Stimulated activated CD8-positive, alpha-beta memory T cell treated with anti-CD3 and anti-CD28 coated beads, Interleukin-12 subunit alpha, Interleukin-12 subunit beta, amount 100 ng/mL, for 4 hours (primary cell): ENCODE measurements around the gene SALL3.
"Not testable (repeated sequence)": the region's sequence is repeated elsewhere in the genome, so short reads cannot be mapped to it uniquely, and the experiment has no call there.

Experiments used
- DNase-seq: peaks from one replicate; pipeline ENCODE4 v3.0.0-alpha.2; 2020; ENCODE audit warnings: low read depth

Gene SALL3

DNA sequence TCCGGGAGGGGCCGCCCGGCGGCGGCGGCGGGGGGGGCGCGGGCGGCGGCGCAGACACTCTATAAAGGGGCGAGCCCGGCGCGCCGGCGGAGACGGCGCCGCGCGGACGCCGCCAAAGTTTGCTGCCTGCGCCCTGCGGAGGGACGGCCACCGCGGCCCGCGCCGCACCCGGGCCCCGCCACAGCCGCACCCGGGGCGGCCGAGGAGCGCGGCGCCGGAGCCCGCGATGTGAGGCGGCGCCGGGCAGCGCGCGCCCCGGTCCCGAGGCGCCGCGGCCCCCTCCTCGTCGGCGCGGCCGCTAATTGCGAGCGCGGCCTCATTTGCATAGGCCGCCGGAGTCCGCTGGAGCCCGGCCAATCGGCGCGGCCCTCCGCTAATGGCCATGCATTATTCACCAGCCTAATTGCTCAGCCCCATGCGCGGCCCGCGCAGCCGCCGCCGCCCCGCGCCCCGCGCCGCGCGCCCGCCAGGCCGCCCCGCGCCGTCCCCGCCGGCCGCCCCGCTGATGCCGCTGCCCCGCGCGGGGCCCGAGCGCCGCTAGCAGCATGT is at the start of gene SALL3:
TSS of gene SALL3 (plus strand) at position 89 of the 549 bp plus-strand sequence. CDS start at position 546, 457 bp downstream.
- no peak for DNase-seq

DNA sequence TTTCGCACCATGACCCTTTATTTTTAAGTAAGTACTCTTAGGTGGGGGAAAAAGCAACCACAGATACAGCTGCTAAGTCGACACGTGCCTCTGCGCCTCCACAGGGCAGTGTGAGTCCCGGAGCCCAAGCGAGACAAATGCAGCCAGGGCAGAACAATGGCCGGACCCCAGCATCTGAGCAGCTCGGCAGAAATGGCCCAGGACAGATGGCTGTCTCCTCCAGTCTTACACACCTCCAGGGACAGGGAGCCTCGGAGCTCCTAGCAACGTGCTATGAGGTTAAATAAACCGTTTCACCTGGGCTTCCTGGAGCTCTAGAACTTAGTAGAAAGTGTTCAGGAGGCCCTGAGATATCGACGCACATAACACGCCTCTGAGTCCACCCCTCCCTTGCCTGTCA is 47.3 kb upstream of the SALL3 start:
- DNase-seq, result no peak

DNA sequence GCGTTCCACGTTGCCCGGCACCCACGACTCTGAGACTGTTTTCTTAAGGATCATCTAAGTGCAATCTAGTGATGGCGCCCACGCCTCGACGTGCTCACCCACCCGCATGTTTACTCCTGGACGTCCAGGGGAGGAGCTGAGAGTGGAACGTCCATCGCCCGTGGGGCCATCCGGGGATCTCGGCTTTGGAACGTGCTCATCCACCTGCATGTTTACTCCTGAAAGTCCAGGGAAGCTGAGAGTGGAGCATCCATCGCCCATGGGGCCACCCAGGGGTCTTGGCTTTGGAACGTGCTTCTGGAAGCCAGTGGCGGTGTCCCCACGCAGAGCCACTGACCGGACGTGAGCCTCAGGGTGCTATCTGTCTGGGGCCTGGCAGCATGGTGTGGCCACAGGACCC is 45.6 kb upstream of the SALL3 start:
- DNase-seq, result no peak

DNA sequence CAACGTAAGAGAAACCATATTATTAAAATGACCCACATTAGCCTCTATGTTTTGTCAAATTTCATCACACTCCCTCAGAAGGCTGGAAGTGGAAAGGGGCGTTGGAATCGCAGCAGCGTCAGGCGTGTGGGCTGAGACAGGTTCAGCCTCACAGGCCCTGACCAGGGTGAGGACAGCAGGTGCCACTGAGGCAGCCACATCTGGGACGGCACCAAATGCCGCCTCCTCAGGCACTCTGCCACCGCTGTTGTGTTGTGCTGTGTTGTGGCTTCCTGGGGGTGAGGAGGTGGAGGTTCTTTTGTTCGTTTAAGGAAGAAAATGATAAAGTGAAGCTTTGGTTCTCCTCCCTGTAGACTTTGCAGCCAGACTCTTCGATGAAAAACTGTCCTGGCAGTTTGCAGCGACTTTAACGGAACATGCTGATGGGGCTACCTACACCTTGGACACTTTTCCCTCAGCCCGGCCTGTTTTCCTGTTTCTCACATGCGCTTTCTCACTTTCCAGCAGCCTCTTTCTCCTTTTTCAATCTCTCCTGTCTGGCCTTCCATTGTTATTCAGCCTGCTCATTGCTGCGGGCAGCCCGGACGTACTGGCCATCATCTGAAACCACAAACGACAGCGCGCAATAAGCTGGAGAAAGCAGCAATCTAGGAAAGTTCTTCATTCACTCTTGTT is 44.9 kb upstream of the SALL3 start:
- no peak for DNase-seq

DNA sequence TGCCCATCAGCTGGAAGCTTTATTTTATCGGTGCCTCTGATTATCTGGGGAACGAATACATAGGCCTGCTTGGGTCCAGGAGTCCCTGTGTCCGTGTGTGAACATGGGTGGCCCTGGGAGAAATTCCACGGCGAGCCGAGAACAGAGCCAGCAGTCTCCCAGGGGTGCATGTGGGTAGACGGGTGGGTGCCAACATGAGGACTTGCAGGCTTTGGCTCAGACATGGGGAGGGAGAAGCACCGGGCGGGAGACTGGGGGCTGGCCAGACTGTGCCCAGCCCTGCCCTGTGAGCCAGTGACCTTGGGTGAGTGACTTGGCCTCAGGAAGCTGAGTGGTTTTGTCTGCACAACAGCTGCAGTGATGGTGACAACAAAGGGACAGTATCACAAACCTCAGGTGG is 44.2 kb upstream of the SALL3 start:
- no peak for DNase-seq

DNA sequence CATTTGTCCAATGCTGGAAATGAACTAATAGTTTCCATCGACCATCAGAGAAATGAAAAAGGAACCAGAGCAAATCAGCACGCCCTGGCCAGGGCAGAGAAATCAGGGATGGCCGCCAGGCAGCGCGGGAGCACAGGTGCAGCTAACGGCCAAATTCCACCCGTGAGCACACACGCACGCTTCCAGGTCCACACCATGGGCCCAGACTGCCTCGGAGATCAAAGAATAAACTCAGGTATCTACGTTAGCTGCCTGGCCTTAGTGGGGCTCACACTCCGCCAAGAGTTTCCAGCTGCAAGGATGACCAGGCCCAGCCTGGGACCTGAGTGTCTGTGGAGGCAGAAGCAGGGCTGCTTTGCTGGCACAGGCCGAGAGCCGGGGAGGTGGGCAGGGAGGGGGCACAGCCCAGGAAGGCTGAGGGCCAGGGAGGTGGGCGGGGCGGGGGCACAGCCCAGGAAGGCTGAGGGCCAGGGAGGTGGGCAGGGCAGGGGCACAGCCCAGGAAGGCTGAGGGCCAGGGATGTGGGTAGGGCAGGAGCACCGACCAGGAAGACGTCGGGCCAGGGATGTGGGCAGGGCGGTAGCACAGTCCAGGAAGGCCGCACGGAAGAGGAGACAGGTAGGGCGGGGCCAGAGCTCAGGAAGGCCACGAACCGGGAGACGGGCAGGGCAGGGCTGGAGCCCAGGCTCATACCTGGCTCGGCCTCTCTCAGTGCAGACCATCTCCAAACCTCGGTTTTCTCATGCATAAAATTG is 43.2 kb upstream of the SALL3 start:
- no peak for DNase-seq

DNA sequence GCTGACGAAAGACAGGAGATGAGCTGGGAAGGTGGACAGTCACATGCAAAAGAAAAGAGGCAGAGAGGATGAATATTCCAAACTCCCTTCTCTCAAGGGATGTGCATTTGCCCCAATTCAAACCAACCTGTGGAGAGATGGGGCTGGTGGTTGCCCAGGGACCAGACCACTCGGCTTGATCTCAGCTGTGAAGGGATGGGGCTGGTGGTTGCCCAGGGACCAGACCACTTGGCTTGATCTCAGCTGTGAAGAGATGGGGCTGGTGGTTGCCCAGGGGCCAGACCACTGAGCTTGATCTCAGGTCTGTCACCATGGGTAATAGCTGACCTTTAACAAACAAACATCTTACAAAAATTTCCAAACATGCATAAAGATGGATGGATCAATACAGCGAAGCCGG is 42.5 kb upstream of the SALL3 start:
- DNase-seq, result no peak

DNA sequence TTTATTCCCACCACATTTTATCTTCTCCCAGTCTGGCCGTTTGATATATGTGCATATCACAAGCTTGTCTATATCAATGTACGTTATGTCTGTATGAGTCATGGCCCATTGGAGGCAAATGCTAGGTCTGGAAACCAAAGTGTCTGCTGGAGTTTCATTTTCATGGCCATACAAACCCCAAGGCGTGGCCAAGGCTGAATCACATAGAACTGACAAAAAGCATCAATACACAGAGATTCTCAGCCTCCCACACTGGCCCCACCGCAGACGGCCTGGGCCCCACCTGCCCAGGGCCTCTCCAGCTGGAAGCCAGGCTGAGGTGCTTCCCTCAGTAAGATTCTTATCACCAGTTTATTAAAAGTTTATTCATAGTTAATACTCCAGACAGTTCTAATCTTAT is 40.5 kb upstream of the SALL3 start:
- DNase-seq, result no peak

DNA sequence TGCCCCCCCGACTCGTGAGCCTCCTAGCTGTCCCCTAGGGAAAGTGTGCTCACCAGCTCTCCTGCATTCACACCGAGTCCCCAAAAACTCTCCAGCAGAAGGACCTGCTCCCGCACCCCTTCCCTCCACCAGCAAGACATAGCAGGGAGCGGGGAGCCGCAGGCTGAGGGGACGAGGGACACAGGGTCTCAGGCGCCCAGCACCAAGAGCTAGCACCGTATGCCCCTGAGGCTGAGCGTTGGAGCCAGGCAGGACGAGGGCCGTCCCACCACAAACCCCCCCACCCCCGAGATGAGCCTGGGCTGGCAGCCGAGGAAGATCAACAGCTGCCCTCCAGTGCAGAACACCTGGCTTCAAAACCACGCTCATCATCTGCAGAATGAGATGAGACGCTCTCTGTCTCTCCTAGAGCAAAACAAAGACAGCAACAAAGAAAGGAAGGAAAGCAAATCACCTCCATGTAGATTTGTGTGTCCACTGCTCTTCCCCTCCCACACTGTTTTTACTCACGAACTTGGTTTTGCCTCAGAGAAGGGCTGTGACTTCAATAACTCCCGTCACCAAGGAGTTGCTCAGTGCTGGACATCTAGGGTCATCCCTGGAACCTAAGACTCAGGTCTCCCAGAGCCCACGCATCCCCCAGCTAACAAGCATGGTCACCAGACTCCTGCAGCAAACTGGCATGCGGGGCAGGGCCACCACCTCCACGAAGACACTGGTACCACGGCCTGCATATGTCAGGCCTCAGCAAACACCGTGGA is 39.7 kb upstream of the SALL3 start:
- no peak for DNase-seq

DNA sequence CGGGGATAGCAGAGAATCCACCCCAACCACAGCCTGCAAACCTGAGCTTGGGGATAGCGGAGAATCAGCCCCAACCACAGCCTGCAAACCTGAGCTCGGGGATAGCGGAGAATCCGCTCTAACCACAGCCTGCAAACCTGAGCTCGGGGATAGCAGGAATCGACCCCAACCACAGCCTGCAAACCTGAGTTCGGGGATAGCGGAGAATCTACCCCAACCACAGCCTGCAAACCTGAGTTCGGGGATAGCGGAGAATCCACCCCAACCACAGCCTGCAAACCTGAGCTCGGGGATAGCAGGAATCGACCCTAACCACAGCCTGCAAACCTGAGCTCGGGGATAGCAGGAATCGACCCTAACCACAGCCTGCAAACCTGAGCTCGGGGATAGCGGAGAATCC is 37.4 kb upstream of the SALL3 start:
- DNase-seq, result not testable (repeated sequence)

DNA sequence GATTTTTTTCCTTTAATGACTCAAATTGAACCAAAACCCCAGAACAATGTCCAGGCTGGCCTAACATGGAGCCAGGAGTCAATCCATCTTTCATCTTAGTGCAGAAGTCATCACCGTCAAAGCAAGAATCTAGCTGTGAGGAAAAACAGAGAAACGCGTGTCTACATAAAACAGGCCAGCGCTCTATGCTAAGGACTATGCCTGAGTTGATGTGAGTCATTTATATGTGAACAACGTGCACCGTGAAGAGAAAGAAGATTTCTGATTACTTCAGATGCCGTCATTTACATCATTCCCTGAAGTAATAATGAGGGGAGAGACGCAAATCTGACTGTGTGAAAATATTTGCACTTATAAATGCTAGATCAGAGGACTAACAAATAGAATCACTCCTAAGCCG is 34.0 kb upstream of the SALL3 start:
- no peak for DNase-seq

DNA sequence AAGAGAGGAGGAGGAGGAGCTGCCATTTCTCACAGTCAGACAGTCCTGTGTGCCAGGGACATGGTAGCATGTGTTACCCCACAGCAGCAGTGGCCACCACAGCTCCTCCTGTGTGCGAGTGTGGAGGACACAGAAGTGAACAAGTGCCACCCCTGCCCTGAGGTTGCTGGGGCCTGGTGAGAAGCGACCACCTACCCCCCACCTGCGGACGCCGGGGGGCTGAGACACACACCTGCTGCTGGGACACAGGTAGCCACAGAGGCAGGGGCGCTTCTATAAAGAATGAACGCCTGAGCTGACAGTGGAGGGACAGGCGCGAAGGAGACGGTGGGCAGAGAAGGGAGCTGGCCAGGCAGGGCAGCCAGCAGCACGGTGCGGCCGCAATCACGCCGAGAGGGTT is 32.3 kb upstream of the SALL3 start:
- DNase-seq, result no peak

DNA sequence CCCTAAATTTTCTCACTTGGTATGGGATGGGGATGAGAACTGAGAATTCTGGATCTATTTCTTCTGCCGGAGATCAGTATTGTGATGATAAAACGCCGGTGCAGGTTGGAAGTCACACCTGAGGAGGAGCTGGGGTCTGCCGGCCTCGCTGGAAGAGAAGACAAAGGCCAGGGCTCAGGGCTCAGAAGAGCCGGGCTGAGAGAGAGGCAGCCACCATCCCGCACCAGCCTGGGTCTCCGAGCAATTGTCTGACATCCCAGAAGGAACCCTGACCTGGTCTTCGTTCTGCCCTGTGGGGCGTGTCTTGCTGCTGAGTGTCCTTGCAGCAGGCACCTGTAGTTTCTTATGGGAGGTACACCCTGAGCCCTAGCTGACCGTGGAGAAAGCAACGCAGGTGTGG is 31.4 kb upstream of the SALL3 start:
- no peak for DNase-seq

DNA sequence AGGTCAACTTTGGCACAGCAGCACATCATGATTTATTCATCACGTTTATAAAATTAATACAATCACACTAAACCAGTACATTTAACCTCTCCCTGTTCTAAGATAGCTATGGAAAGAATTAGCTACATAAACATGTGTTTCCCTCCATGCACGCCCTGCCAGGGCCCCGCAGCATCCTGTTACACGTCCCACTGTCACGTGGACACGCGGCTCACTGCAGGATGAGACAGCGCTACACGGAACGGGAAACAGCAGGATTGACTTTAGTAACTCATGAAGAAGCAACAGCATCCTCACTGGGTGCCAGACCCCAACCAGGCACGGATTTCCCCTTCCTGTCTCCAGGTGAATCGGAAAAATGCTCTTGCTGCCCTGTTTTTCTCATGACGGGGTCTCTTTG is 30.9 kb upstream of the SALL3 start:
- no peak for DNase-seq

DNA sequence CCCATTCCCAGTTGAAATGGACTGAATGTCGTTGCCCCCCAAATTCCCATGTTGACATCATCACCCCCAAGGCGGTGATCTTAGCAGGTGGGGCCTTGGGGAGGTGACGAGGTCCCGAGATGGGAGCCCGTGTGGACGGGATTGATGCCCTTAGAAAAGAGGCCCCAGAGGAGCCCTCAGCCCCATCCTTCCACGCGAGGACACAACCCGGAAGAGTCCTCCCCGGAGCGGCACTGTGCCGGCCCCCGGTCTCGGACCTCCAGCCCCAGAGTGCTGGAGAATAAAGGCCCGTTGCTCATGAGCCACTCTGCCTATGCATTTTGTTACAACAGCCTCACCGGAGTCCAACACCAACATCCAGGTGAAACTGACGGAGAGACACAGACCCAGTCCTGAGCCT is 30.4 kb upstream of the SALL3 start:
- DNase-seq, result no peak

DNA sequence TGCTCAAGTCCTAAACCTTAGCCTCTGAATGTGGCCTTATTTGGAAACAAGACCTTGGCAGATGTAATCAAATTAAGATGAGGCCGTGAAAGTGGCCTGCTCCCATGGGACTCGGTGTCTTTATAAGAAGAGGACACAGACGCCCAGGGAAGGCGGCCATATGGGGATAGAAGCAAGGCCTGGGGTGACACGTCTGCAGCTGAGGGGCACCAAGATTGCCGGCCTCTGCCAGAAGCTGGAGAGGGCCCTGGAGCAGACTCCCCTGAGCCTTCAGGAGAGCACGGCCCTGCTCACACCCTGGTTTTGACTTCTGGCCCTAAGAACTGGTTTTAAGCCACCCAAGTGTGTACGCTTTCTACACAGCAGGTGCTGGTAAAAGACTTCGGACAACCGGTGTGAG is 29.2 kb upstream of the SALL3 start:
- DNase-seq, result no peak

DNA sequence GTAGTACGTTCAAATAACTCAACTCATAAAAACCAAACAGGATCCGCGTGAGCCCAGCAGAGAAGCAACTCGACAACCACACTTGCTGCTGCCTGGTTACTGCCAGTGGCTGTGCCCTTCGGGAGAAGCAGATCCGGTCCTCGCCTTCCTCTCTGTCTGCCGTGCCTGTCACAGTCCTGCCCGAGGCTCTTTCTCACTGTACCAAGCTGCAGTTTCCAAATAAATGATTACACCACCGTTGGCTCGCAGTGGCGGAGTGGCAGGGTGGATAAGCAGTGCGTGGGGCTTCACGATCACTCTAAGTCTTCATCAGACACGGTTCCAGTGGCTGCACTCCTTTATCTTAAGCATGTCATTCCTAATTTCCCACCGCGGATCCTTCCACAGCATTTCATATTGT is 26.1 kb upstream of the SALL3 start:
- DNase-seq, result no peak

DNA sequence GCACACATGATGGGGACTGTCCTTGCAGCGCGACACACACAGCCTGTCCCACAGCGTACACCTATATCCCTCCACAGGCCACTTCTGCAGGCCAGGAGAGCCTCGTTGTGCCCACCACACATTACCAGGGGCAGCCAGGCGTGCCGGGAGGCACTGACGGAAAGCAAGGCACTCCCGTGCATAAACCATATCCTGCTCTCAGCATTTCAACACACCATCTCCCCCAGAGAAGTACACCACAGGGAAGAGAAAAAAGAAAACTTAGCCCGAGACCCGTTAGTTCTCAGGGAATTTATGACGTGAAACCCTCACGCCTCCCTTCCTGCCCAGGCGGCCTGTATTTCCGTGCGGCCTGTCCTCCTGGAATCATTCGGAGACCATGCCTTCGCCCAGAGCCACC is 24.6 kb upstream of the SALL3 start:
- DNase-seq, result no peak

DNA sequence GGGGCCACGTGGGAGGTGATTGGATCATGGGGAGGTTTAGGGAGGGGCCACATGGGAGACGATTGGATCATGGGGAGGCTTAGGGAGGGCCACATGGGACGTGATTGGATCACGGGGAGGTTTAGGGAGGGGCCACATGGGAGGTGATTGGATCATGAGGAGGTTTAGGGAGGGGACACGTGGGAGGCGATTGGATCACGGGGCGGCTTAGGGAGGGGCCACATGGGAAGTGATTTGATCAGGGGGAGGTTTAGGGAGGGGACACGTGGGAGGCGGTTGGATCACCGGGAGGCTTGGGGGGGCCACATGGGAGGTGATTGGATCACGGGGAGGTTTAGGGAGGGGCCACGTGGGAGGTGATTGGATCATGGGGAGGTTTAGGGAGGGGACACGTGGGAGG is 22.5 kb upstream of the SALL3 start:
- DNase-seq, result no peak

DNA sequence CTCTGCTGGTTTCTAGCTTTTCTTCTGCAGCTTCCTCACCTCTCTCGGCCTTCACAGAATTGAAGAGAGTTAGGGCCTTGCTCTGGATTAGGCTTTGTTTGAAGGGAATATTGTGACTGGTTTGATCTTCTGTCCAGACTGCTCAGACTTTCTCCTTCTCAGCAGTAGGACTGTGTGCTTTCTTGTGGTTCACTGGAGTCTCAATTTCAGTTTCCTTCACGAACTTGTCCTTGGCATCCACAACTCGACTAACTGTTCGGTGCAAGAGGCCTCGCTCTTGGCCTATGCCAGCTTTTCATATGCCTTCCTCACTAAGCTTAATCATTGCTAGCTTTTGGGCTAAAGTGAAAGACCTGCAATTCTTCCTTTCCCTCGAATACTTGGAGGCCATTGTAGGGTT is 18.9 kb upstream of the SALL3 start:
- no peak for DNase-seq

DNA sequence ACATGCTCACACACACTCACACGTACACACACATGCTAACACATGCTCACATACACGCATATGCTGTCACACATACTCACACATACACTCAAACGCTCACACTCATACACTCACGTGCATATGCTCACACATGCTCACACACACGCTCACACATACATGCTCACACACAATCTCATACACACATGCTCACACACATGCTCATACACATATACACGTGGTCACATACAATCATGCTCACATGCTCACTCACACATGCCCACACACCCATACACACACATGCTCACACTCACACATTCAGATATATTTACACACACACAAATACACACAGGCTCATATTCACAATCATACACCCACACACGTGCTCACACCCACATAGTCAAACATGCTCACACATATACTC is 17.5 kb upstream of the SALL3 start:
- no peak for DNase-seq

DNA sequence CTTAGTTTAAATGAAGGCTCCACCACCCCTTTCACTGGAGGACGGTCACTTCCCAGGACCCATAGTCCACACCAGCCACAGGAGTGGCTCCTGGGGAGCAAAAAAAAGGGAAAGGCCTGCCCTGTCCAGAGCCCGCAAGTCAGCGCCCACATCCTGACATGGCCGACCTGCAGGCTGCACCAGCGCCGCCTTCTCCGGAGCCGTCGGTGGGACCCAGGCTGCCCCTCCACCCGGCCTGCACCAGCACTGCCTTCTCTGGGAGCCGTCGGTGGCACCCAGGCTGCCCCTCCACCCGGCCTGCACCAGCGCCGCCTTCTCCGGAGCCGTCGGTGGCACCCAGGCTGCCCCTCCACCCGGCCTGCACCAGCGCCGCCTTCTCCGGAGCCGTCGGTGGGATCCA is 14.9 kb upstream of the SALL3 start:
- DNase-seq, result not testable (repeated sequence)

DNA sequence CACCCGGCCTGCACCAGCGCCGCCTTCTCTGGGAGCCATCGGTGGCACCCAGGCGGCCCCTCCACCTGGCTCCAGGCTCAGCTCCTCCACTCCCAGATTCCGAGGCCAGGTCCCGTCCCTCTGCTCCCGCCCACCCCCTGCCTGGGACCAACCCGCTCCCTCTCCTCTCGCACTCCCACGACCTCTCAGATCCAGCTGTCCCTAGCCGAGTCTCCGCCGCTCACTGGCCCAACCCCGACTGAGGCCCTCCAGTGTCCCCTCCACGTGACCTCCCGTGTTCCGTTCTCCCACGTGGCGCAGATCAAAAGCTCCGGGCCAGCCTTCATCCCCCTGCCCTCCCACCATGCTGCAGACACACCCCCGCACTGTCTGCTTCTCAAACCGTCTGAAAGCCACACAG is 14.4 kb upstream of the SALL3 start:
- DNase-seq, result no peak
